Measurements from ENCODE around the gene CROCC.
"Not testable (repeated sequence)": the region's sequence is repeated elsewhere in the genome, so short reads cannot be mapped to it uniquely, and the experiment has no call there.

DNA sequence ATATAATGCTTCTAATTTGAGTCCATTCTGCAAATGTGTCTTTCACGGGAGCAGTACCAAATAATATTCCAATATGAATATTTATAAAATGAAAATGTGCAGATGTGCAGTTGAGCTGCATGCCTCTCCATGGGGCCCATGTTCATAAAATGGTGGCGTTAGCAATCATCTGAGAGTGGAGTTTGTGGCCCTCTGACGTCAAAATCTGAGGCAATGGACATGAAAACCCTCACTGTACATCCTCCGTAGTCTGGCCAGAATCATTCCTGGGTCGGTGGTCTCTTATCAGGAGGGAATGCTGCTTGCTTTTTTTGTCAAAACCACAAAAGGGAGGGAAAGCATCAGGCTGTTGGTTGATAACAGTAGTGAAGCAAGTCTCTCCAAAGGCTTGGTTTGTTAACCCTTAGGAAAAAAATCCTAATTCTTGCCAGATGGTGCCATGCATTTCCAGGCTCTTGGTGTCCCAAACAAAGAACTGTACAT is 31.2 kb upstream of the CROCC start:
- TF ChIP-seq, protein P1, sequence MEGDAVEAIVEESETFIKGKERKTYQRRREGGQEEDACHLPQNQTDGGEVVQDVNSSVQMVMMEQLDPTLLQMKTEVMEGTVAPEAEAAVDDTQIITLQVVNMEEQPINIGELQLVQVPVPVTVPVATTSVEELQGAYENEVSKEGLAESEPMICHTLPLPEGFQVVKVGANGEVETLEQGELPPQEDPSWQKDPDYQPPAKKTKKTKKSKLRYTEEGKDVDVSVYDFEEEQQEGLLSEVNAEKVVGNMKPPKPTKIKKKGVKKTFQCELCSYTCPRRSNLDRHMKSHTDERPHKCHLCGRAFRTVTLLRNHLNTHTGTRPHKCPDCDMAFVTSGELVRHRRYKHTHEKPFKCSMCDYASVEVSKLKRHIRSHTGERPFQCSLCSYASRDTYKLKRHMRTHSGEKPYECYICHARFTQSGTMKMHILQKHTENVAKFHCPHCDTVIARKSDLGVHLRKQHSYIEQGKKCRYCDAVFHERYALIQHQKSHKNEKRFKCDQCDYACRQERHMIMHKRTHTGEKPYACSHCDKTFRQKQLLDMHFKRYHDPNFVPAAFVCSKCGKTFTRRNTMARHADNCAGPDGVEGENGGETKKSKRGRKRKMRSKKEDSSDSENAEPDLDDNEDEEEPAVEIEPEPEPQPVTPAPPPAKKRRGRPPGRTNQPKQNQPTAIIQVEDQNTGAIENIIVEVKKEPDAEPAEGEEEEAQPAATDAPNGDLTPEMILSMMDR (IDR thresholded peaks at IDR 0.05): not testable (repeated sequence)
- not testable (repeated sequence) for TF ChIP-seq POLR2A (IDR thresholded peaks at IDR 0.05)
